ENCODE measurements around the gene PITHD1.

- TF ChIP-seq CTCF (IDR thresholded peaks at IDR 0.05) (no peak), POLR2A (IDR thresholded peaks at IDR 0.05) (no peak)
Measured at GRCh38 chr1:23784846-23785245, 6.6 kb downstream of the PITHD1 start.
